Measurements from ENCODE around the gene SPATA13.

SPATA13 gene

GRCh38 chr13:24168392-24168750, 7.9 kb downstream of the SPATA13 start:
- no peak for DNase-seq

- no peak for DNase-seq
These were observed 8.5 kb downstream of the SPATA13 start for GRCh38 chr13:24168979-24169378.

- DNase-seq = no peak
These were observed 11.6 kb downstream of the SPATA13 start for GRCh38 chr13:24172071-24172470.

- DNase-seq = no peak
These were observed 13.3 kb downstream of the SPATA13 start for GRCh38 chr13:24173795-24174194.

GRCh38 chr13:24175847-24176246, 15.3 kb downstream of the SPATA13 start:
- no peak for DNase-seq

- no peak for DNase-seq
These were observed 16.0 kb downstream of the SPATA13 start for GRCh38 chr13:24176351-24177101.

- DNase-seq = no peak
These were observed 18.4 kb downstream of the SPATA13 start for GRCh38 chr13:24178847-24179485.

- no peak for DNase-seq
These were observed 18.9 kb downstream of the SPATA13 start for GRCh38 chr13:24179486-24179850.

- DNase-seq = no peak
These were observed 20.3 kb downstream of the SPATA13 start for GRCh38 chr13:24180750-24181377.

- DNase-seq = no peak
These were observed 21.6 kb downstream of the SPATA13 start for GRCh38 chr13:24181991-24182702.

GRCh38 chr13:24182703-24183081, 22.2 kb downstream of the SPATA13 start:
- no peak for DNase-seq

- DNase-seq = no peak
These were observed 23.2 kb downstream of the SPATA13 start for GRCh38 chr13:24183741-24184182.

GRCh38 chr13:24184265-24184841, 23.8 kb downstream of the SPATA13 start:
- no peak for DNase-seq

GRCh38 chr13:24184882-24185281, 24.4 kb downstream of the SPATA13 start:
- DNase-seq = no peak

- DNase-seq = no peak
These were observed 25.2 kb downstream of the SPATA13 start for GRCh38 chr13:24185591-24186232.

GRCh38 chr13:24187185-24187584, 26.7 kb downstream of the SPATA13 start:
- no peak for DNase-seq

GRCh38 chr13:24192057-24192810, 31.7 kb downstream of the SPATA13 start:
- no peak for DNase-seq

- no peak for DNase-seq
These were observed 32.3 kb downstream of the SPATA13 start for GRCh38 chr13:24192811-24193162.

- DNase-seq = no peak
These were observed 33.9 kb downstream of the SPATA13 start for GRCh38 chr13:24194447-24194846.

GRCh38 chr13:24195626-24196025, 35.1 kb downstream of the SPATA13 start:
- no peak for DNase-seq

GRCh38 chr13:24196593-24197197, 36.2 kb downstream of the SPATA13 start:
- no peak for DNase-seq

GRCh38 chr13:24199016-24199415, 38.5 kb downstream of the SPATA13 start:
- DNase-seq = no peak
